ENCODE measurements around the gene KIRREL3.

The KIRREL3 gene

GRCh38 chr11:126700768-126701519, 299.6 kb downstream of the KIRREL3 start:
- FAIRE-seq = no peak

GRCh38 chr11:126698576-126698975, 302.0 kb downstream of the KIRREL3 start:
- FAIRE-seq = no peak

- no peak for FAIRE-seq
Measured at GRCh38 chr11:126697936-126698335, 302.6 kb downstream of the KIRREL3 start.

- FAIRE-seq = no peak
Measured at GRCh38 chr11:126696982-126697381, 303.6 kb downstream of the KIRREL3 start.

- FAIRE-seq = no peak
Measured at GRCh38 chr11:126695293-126695692, 305.3 kb downstream of the KIRREL3 start.

GRCh38 chr11:126694065-126694625, 306.4 kb downstream of the KIRREL3 start:
- no peak for FAIRE-seq

GRCh38 chr11:126687477-126687876, 313.1 kb downstream of the KIRREL3 start:
- no peak for FAIRE-seq

- FAIRE-seq = no peak
Measured at GRCh38 chr11:126686938-126687337, 313.6 kb downstream of the KIRREL3 start.

GRCh38 chr11:126683766-126684728, 316.5 kb downstream of the KIRREL3 start:
- FAIRE-seq = no peak

- no peak for FAIRE-seq
Measured at GRCh38 chr11:126682590-126682989, 318.0 kb downstream of the KIRREL3 start.

- FAIRE-seq = no peak
Measured at GRCh38 chr11:126680700-126681099, 319.9 kb downstream of the KIRREL3 start.

GRCh38 chr11:126680131-126680530, 320.4 kb downstream of the KIRREL3 start:
- FAIRE-seq = no peak

- no peak for FAIRE-seq
Measured at GRCh38 chr11:126679033-126679432, 321.5 kb downstream of the KIRREL3 start.

GRCh38 chr11:126676536-126676935, 324.0 kb downstream of the KIRREL3 start:
- FAIRE-seq = no peak

- FAIRE-seq = no peak
Measured at GRCh38 chr11:126673319-126673718, 327.3 kb downstream of the KIRREL3 start.

- FAIRE-seq = no peak
Measured at GRCh38 chr11:126669416-126669815, 331.2 kb downstream of the KIRREL3 start.

- FAIRE-seq = no peak
Measured at GRCh38 chr11:126664643-126665042, 335.9 kb downstream of the KIRREL3 start.

- no peak for FAIRE-seq
Measured at GRCh38 chr11:126663749-126664592, 336.6 kb downstream of the KIRREL3 start.

GRCh38 chr11:126662035-126662790, 338.4 kb downstream of the KIRREL3 start:
- FAIRE-seq = no peak

GRCh38 chr11:126660761-126661425, 339.7 kb downstream of the KIRREL3 start:
- FAIRE-seq = no peak

- FAIRE-seq = no peak
Measured at GRCh38 chr11:126660321-126660720, 340.2 kb downstream of the KIRREL3 start.
